Measurements from ENCODE around the gene MTHFSD. TPM values are rescaled to one million over a fixed set of nuclear protein-coding genes. Genes with fewer than 3 reads are reported as not detected.

Gene MTHFSD
- polyA plus RNA-seq, 4 donors = 25.1 to 30.2 (median 26.7) TPM

GRCh38 chr16:86584071-86584685, 29.1 kb upstream of the MTHFSD start:
- no peak for DNase-seq (ENCODE audit: low read depth in 4 of 4, low spot score in 3 of 4)

DNA sequence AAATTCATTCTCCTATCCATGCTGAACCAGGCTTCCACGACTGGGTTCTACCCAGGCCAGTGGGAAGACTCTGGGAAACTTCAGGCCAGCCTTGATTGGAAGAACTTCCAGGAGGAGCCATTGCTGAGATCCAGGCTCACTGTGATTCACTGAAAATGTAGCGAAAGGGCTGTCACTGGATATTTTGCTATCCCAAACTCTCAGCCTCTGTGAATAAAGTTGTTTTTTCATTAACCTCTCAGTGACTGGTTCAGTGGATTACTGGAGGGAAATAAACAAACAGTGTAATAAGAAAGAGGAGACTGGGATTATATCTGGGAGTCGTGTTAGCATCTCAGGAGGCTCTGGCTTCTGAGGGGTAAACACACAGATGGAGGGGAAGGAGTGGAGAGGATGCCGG, 26.4 kb upstream of the MTHFSD start:
- DNase-seq (ENCODE audit: low read depth in 4 of 4, low spot score in 3 of 4) = no peak

- DNase-seq (ENCODE audit: low read depth in 4 of 4, low spot score in 3 of 4) = no peak
These were observed 25.7 kb upstream of the MTHFSD start for GRCh38 chr16:86580791-86581170.

DNA sequence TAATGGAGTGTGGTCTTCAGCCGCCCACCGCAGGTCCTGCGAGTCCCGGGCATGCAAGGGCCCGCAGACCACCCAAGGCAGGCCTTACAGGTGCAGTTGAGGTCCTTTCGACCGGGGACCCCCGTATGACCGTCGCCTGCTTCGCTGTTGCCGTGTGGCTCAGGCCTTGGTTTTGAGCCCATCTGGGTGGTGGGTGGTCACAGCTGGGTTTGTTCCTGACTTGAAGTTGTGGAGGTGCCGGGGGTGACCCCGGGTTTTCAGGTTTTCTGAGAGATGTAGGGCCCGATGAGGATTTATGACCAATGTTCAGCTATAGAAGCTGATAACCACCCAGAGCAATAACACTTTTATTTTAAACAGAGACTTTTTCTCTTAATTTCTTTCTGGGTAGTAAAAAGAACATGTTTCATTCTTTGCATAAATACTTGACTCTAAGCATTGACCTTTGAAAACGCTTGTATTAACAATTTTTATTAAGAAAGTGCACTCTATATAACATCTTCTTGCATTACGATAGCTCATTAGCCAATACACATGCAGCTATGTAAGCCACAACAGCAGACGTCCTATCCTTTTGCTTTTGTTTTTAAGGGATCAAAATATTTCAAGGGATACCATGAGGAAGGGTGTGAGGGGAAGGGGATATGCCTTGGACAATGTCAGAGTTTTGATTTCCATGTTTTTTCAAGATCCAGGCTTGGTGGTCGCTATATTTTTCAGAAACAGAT, 25.2 kb upstream of the MTHFSD start:
- DNase-seq (ENCODE audit: low read depth in 4 of 4, low spot score in 3 of 4) = no peak

- DNase-seq (ENCODE audit: low read depth in 4 of 4, low spot score in 3 of 4) = no peak
These were observed 24.4 kb upstream of the MTHFSD start for GRCh38 chr16:86579268-86580062.

GRCh38 chr16:86578611-86579267, 23.7 kb upstream of the MTHFSD start:
- no peak for DNase-seq (ENCODE audit: low read depth in 4 of 4, low spot score in 3 of 4)

- DNase-seq (ENCODE audit: low read depth in 4 of 4, low spot score in 3 of 4) = no peak
These were observed 23.1 kb upstream of the MTHFSD start, which contains the start of gene FOXL1 for GRCh38 chr16:86578061-86578599. TSS of gene FOXL1 (plus strand) at chr16:86578549. CDS start at chr16:86578724, 175 bp downstream.

DNA sequence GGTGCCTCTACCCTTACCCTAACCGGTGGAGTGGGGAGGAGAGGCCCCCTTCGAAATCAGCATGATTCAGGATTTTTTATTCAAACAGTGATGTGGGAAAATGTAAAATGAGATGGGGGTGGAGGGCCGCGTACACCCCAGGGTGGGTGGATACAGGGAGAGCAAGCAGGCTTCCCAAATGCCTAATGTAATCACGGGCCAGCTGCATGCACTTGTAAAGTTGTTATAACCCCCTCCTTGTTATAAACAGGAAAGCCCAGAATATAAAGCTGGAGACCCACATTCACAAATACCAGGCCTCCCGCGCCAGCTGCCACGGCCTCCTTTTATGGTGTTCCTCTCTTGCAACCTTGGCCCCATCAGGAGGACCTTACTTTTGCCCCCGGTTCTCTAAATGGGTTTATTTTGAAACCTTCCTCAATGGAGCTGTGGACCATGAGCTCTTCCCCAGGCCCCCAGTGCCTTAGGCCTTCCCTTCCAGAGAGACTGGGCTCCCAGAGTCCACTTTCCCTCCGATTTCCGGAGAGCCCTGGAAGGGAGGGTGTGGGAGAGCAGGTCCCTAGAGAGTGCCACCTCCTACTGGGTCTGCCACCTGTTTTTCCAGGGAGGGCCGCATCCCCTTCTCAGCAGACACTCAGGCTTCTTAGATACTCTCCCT, 22.4 kb upstream of the MTHFSD start:
- DNase-seq (ENCODE audit: low read depth in 4 of 4, low spot score in 3 of 4) = no peak

DNA sequence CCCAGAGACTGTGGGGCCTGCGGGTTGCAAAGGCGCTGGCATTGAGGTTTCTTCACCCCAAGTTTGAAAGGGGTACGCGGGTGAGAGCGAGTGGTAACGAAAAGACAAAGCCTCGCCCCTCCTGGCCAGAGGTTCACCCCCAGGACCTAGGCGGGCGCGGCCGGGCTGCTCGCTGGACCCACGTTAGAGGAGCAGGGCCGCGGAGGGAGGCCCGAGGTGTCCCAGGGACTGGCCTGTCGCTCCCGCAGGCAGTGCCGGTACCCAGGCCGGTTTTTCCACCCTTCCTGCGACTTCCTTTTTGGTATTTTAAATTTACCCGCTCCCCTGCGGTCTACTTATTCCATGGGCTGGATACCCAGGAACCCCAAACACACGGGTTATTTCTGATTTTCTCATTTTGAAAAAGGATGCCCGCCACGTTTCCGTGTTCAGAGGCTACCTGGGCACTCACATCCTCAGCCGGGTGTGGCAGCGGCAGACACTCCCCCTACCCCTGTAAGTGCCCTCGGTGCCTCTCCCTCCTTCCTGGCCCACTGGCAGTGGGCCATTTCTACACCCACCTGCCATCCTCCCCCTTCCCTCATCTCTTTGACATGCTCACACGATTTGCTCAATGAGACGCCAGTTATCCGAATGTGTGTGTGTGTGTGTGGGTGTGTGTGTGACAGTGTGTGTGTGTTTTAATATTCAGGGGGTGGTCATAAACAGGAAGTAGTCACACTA, 21.7 kb upstream of the MTHFSD start:
- DNase-seq (ENCODE audit: low read depth in 4 of 4, low spot score in 3 of 4) = no peak

GRCh38 chr16:86575754-86576557, 20.9 kb upstream of the MTHFSD start:
- DNase-seq (ENCODE audit: low read depth in 4 of 4, low spot score in 3 of 4) = peak in 3 of 4 donors; percentile 84 to 93 (median 89)

- no peak for DNase-seq (ENCODE audit: low read depth in 4 of 4, low spot score in 3 of 4)
These were observed 20.2 kb upstream of the MTHFSD start for GRCh38 chr16:86575095-86575685.

- DNase-seq (ENCODE audit: low read depth in 4 of 4, low spot score in 3 of 4) = no peak
These were observed 19.6 kb upstream of the MTHFSD start for GRCh38 chr16:86574646-86575045.

- no peak for DNase-seq (ENCODE audit: low read depth in 4 of 4, low spot score in 3 of 4)
These were observed 18.8 kb upstream of the MTHFSD start for GRCh38 chr16:86573646-86574508.

GRCh38 chr16:86573215-86573614, 18.2 kb upstream of the MTHFSD start:
- DNase-seq (ENCODE audit: low read depth in 4 of 4, low spot score in 3 of 4) = no peak

DNA sequence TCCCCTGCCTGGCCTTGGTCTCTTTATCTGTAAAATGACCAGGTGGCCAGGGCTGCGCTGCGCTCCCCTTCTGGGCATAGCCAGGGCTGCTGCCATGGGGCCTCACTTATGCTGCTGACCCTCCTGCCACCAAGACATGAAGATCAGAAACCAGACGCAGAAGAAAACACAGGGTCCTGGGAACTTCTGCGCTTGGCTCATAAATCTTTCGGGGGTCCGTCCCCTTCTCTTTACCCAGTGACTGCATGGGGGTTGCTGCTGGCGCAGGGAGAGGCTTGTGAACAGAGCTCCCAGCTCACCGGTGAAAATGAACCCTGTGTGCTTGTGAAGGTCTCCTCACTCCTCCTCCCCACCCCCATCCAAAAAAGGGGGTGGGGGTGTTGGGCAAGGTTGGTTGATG, 17.6 kb upstream of the MTHFSD start:
- DNase-seq (ENCODE audit: low read depth in 4 of 4, low spot score in 3 of 4) = no peak

DNA sequence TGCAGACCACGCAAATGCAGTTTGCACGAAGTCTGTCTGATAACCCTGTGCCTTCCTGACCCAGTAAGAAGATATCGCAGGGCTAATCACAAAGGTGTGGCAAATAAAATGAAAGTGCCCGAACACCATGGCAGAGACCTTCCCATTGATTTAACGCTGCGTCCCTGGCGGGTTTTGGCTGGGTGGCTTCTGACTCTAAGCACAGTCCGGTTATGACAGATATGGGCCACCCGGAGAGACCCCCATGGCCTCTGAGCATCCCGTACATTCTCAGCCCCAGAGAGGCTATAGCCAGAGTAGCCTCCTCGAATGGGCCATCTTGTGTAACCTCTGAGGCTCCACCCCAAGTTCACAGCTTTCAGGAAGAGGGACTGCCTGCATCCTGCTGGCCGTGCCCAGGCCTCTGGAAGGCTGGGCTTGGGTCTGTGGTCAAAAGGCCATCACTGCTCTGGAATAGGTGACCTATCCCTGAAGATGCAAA, 17.0 kb upstream of the MTHFSD start:
- DNase-seq (ENCODE audit: low read depth in 4 of 4, low spot score in 3 of 4) = no peak

DNA sequence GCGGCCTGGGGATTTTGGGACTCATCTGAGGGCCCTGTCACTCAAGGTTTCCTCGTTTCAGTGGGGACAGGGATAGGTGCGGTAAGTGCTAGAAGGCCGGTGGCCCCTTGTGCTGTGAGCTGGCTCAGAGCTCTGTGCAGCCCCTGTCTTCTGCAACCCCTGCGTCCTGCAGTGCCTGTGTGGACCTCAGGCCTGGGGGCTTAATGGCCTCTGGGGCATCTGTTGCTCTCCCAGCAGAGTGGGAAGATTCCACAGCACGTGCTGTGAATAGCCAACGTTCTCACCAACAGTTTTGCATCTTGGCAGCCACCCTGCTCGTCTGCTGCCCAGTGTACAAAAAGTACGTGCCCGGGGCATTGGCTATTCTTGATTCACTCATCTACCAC, 16.5 kb upstream of the MTHFSD start:
- DNase-seq (ENCODE audit: low read depth in 4 of 4, low spot score in 3 of 4) = no peak

Data from right renal pelvis (tissue), 4 donors.